ENCODE measurements around the gene EOGT. TPM values are rescaled to one million over a fixed set of nuclear protein-coding genes. Genes with fewer than 3 reads are reported as not detected.

EOGT gene
- total RNA-seq, 1 experiment from 2014 or later: 20.1 TPM

DNA sequence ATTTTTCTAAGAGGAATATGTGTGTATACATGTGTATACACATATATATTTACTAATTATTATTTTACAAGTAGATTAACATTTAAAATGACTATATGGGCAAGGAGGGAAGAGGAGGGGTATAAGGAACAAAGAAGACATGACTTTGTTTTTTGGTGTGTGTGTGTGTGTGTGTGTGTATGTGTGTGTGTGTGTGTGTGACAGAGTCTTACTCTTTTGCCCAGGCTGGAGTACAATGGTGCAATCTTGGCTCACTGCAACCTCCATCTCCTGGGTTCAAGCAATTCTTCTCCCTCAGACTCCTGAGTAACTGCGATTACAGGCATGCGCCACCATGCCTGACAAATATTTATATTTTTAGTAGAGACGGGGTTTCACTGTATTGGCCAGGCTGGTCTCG, 2.6 kb upstream of the EOGT start:
- H3K27me3 ChIP-seq (ENCODE audit: insufficient read depth, low read length): no peaks in the 10 kb centered on the region
- CTCF ChIA-PET: no interaction called here
- TF ChIP-seq ELF1 (IDR thresholded peaks at IDR 0.05; ENCODE audit: borderline replicate concordance, low read depth) (no peak), JUND (IDR thresholded peaks at IDR 0.05) (no peak), EGR1 (IDR thresholded peaks at IDR 0.05; ENCODE audit: low read depth) (no peak), RAD21 (IDR thresholded peaks at IDR 0.05; ENCODE audit: low read depth) (no peak), CBX3 (IDR thresholded peaks at IDR 0.05; ENCODE audit: low read depth) (no peak), SP1 (IDR thresholded peaks at IDR 0.05; ENCODE audit: low read depth) (no peak), ZNF274 (IDR thresholded peaks at IDR 0.05; ENCODE audit: low read depth, low read length) (no peak)
- TF ChIP-seq, protein P1, sequence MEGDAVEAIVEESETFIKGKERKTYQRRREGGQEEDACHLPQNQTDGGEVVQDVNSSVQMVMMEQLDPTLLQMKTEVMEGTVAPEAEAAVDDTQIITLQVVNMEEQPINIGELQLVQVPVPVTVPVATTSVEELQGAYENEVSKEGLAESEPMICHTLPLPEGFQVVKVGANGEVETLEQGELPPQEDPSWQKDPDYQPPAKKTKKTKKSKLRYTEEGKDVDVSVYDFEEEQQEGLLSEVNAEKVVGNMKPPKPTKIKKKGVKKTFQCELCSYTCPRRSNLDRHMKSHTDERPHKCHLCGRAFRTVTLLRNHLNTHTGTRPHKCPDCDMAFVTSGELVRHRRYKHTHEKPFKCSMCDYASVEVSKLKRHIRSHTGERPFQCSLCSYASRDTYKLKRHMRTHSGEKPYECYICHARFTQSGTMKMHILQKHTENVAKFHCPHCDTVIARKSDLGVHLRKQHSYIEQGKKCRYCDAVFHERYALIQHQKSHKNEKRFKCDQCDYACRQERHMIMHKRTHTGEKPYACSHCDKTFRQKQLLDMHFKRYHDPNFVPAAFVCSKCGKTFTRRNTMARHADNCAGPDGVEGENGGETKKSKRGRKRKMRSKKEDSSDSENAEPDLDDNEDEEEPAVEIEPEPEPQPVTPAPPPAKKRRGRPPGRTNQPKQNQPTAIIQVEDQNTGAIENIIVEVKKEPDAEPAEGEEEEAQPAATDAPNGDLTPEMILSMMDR (IDR thresholded peaks at IDR 0.05 in 2 of 3, conservative IDR thresholded peaks at IDR 0.05 in 1 of 3; ENCODE audit: borderline replicate concordance in 1 of 3, insufficient read depth in 1 of 3, low read depth in 2 of 3, low read length in 2 of 3): no peak
- no peaks in the 10 kb centered on the region for H3K79me2 ChIP-seq (ENCODE audit: insufficient read depth, low read length)
- RAD21 ChIA-PET (ENCODE audit: low non-redundant PET in 1 of 2, low total read pairs in 2 of 2, uncharacterized antibody in 2 of 2, unreplicated experiment in 2 of 2): no interaction called here
- H3K9me2 ChIP-seq (ENCODE audit: insufficient read depth): no peaks in the 10 kb centered on the region
- H3K36me3 ChIP-seq (ENCODE audit: control insufficient read depth in 1 of 2, insufficient read depth in 2 of 2, low read length in 2 of 2): no peaks in the 10 kb centered on the region
- peaks cover 4 to 18% of the 10 kb centered on the region in 2 experiments for H3K4me1 ChIP-seq (ENCODE audit: control insufficient read depth in 1 of 2, insufficient read depth in 2 of 2, low read length in 2 of 2)
- no peak for ATAC-seq
- H3K9me3 ChIP-seq (ENCODE audit: control insufficient read depth in 1 of 2, insufficient read depth in 1 of 2, low read depth in 1 of 2, low read length in 2 of 2): no peaks in the 10 kb centered on the region
- H3K27ac ChIP-seq (ENCODE audit: low read depth, low read length): no peak overlapping the region
- intact Hi-C loops (cut with micrococcal nuclease): no loop called here
- 0 out of 2 replicates have a peak, but pooled peaks cover 3% of the 10 kb centered on the region for H4K20me1 ChIP-seq (ENCODE audit: insufficient read depth)
- H3K9ac ChIP-seq (ENCODE audit: low read length): no peak overlapping the region
- no peak overlapping the region for H3K4me3 ChIP-seq (replicated peaks in 1 of 2; ENCODE audit: low read depth in 1 of 2, low read length in 2 of 2)
- no peak overlapping the region for H3K4me2 ChIP-seq (ENCODE audit: low read length)
- no peak overlapping the region for H2AFZ ChIP-seq (ENCODE audit: low read depth, low read length, poor library complexity, severe bottlenecking)
- no peak for DNase-seq (ENCODE audit: low read depth, low spot score)
- no TSS peak for BruUV-seq (replicated peaks)
- POLR2A ChIA-PET: no interaction called here

DNA sequence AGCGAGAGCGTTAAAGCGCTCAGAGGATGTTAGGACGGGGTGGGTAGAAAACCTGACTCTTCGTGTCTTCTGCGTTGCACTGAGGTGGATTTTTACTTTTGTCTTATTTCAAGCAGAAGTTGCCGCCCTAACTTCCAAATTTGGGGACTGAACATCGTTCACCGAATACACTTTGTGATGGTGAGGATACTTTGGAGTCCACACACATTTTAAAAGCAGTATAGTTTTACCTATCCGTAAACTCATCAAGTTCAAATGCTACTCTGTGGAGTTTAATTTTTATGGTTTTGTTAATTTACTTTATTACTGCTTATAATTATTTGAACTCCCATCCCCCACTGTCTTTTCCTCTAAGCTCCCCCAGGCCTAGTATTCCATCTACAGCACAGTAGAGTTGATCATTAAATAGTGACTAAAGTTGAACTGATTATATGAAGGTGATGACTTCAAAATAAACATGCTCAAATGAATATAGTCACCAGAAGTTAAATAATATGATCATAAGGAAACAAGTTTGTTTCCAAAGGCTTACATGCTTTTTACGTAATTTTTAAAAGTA, 617 bp upstream of the EOGT start:
- DNase-seq (ENCODE audit: low read depth, low spot score): no peak
- no peaks in the 10 kb centered on the region for H4K20me1 ChIP-seq (ENCODE audit: insufficient read depth)
- no peaks in the 10 kb centered on the region for H3K27me3 ChIP-seq (ENCODE audit: insufficient read depth, low read length)
- peaks cover 0 to under 1% of the 10 kb centered on the region in 2 experiments; a peak in 1 of 4 replicates for H3K36me3 ChIP-seq (ENCODE audit: control insufficient read depth in 1 of 2, insufficient read depth in 2 of 2, low read length in 2 of 2)
- peak overlapping the region; percentile 78 for H3K9ac ChIP-seq (ENCODE audit: low read length)
- peak overlapping the region; percentile 50 for H2AFZ ChIP-seq (ENCODE audit: low read depth, low read length, poor library complexity, severe bottlenecking)
- POLR2A ChIA-PET: no interaction called here
- H3K9me2 ChIP-seq (ENCODE audit: insufficient read depth): no peaks in the 10 kb centered on the region
- peak overlapping the region; percentile 90 for H3K27ac ChIP-seq (ENCODE audit: low read depth, low read length)
- H3K9me3 ChIP-seq (ENCODE audit: control insufficient read depth in 1 of 2, insufficient read depth in 1 of 2, low read depth in 1 of 2, low read length in 2 of 2): no peaks in the 10 kb centered on the region
- H3K4me2 ChIP-seq (ENCODE audit: low read length): peak overlapping the region; percentile 73
- TF ChIP-seq POLR2A (IDR thresholded peaks at IDR 0.05; ENCODE audit: borderline replicate concordance, extremely low read depth, insufficient read depth, insufficient read length) (no peak), SRF (IDR thresholded peaks at IDR 0.05; ENCODE audit: low read depth) (peak; percentile 24; the same call in 1 of the 2 replicates), SIN3A (IDR thresholded peaks at IDR 0.05; ENCODE audit: low read depth) (0 out of 2 replicates have a peak, but pooled peaks have one; percentile 17)
- no peak for ATAC-seq
- H3K4me1 ChIP-seq (ENCODE audit: control insufficient read depth in 1 of 2, insufficient read depth in 2 of 2, low read length in 2 of 2): peaks cover 4 to 18% of the 10 kb centered on the region in 2 experiments
- no peaks in the 10 kb centered on the region for H3K79me2 ChIP-seq (ENCODE audit: insufficient read depth, low read length)
- RAD21 ChIA-PET (ENCODE audit: low non-redundant PET in 1 of 2, low total read pairs in 2 of 2, uncharacterized antibody in 2 of 2, unreplicated experiment in 2 of 2): no interaction called here
- TSS peak; percentile 71 for BruUV-seq (replicated peaks)
- intact Hi-C loops (cut with micrococcal nuclease): loop anchor here (5.0 kb wide), 1 partner anchor 38 kb away; the partner anchor contains the start of gene TMF1
- CTCF ChIA-PET: interaction anchor here (0.8 to 1.7 kb wide), 3 partner anchors 14 to 426 kb away, joined by 4 to 5 read pairs (median 4); no protein-coding TSS in a partner anchor
- H3K4me3 ChIP-seq (replicated peaks in 1 of 2; ENCODE audit: low read depth in 1 of 2, low read length in 2 of 2): peak overlapping the region; percentile 62 to 69

Measured in HCT116 (cell line).